ENCODE results near the gene MAMDC4. TPM values are rescaled to one million over a fixed set of nuclear protein-coding genes. Genes with fewer than 3 reads are reported as not detected.
A peak's percentile ranks its signal among the peaks of the same experiment; 100 is the strongest.

Gene MAMDC4
- polyA plus RNA-seq, 3 donors, result 0.07 to 5.2 TPM; not detected in 1

- no peak overlapping the region for H3K4me2 ChIP-seq (replicated peaks; ENCODE audit: extremely low read depth, low read length, poor library complexity, severe bottlenecking)
- H3K27me3 ChIP-seq (ENCODE audit: control insufficient read depth in 2 of 2, insufficient read depth in 2 of 2, low read length in 2 of 2), result peaks cover 0 to 6% of the 10 kb centered on the region in 2 donors
- peaks cover 45 to 81% of the 10 kb centered on the region in 2 donors for H3K36me3 Mint-ChIP-seq
- peaks cover 3% of the 10 kb centered on the region for H3K79me2 ChIP-seq (ENCODE audit: insufficient read depth, low read length)
- H2AFZ ChIP-seq (ENCODE audit: insufficient read depth, low read depth, low read length, poor library complexity, severe bottlenecking), result no peak overlapping the region
- H3K9ac ChIP-seq (ENCODE audit: insufficient read depth, low read length, poor library complexity, severe bottlenecking), result no peak overlapping the region
- no peak for TF ChIP-seq CTCF (IDR thresholded peaks at IDR 0.05)
- peaks cover 35% of the 10 kb centered on the region for H4K20me1 ChIP-seq (ENCODE audit: insufficient read depth, low read length)
- H3K4me1 ChIP-seq (ENCODE audit: control insufficient read depth in 1 of 2, insufficient read depth in 2 of 2, low read length in 2 of 2), result peaks cover 6 to 14% of the 10 kb centered on the region in 2 donors
- no peak overlapping the region for H3K4me3 ChIP-seq (replicated peaks in 1 of 3; ENCODE audit: low read depth in 2 of 3, low read length in 3 of 3)
- peaks cover 62 to 76% of the 10 kb centered on the region in 2 donors for H3K36me3 ChIP-seq (replicated peaks in 1 of 2; ENCODE audit: control insufficient read depth in 1 of 2, insufficient read depth in 2 of 2, low read length in 2 of 2)
- DNase-seq, result no peak
- H3K27me3 Mint-ChIP-seq (ENCODE audit: low read depth in 3 of 3), result peaks cover 6 to 8% (median 7%) of the 10 kb centered on the region in 3 donors
- H3K9me3 ChIP-seq (replicated peaks in 1 of 2; ENCODE audit: control insufficient read depth in 1 of 2, insufficient read depth in 1 of 2, low read length in 2 of 2), result no peaks in the 10 kb centered on the region
- H3K27ac ChIP-seq (ENCODE audit: low read depth in 1 of 2, low read length in 2 of 2), result no peak overlapping the region
- intact Hi-C loops (cut with micrococcal nuclease), result no loop called here
- no peak overlapping the region for H3K27ac Mint-ChIP-seq
- peaks cover 7% of the 10 kb centered on the region for H3K4me1 Mint-ChIP-seq
- H3K4me3 Mint-ChIP-seq, result no peak overlapping the region
- H3K9me3 Mint-ChIP-seq, result peaks cover 0 to 2% (median 0%) of the 10 kb centered on the region in 7 donors
- 96% methylated on average over 29 of the region's 44 CpGs for WGBS (ENCODE audit: insufficient coverage)
Measured at GRCh38 chr9:136825295-136826187, 26.6 kb upstream of the MAMDC4 start.

- H3K9ac ChIP-seq (ENCODE audit: insufficient read depth, low read length, poor library complexity, severe bottlenecking), result no peak overlapping the region
- H3K36me3 ChIP-seq (replicated peaks in 1 of 2; ENCODE audit: control insufficient read depth in 1 of 2, insufficient read depth in 2 of 2, low read length in 2 of 2), result peaks cover 68 to 82% of the 10 kb centered on the region in 2 donors
- H3K27me3 ChIP-seq (ENCODE audit: control insufficient read depth in 2 of 2, insufficient read depth in 2 of 2, low read length in 2 of 2), result peaks cover 0 to under 1% of the 10 kb centered on the region in 2 donors
- TF ChIP-seq CTCF (IDR thresholded peaks at IDR 0.05), result no peak
- no peak overlapping the region for H2AFZ ChIP-seq (ENCODE audit: insufficient read depth, low read depth, low read length, poor library complexity, severe bottlenecking)
- no peak overlapping the region for H3K27ac ChIP-seq (ENCODE audit: low read depth in 1 of 2, low read length in 2 of 2)
- Mint-ChIP-seq H3K36me3 (peaks cover 48 to 83% of the 10 kb centered on the region in 2 donors), H3K4me1 (peaks cover under 1% of the 10 kb centered on the region), H3K27me3 (ENCODE audit: low read depth in 3 of 3) (peaks cover under 1 to 2% (median under 1%) of the 10 kb centered on the region in 3 donors), H3K9me3 (peaks cover 0 to under 1% (median 0%) of the 10 kb centered on the region in 7 donors), H3K27ac (peak overlapping the region in 1 of 7 donors; percentile 20), H3K4me3 (no peak overlapping the region)
- peaks cover 28% of the 10 kb centered on the region for H4K20me1 ChIP-seq (ENCODE audit: insufficient read depth, low read length)
- H3K79me2 ChIP-seq (ENCODE audit: insufficient read depth, low read length), result no peaks in the 10 kb centered on the region
- H3K4me2 ChIP-seq (replicated peaks; ENCODE audit: extremely low read depth, low read length, poor library complexity, severe bottlenecking), result no peak overlapping the region
- peaks cover 0 to 8% of the 10 kb centered on the region in 2 donors for H3K4me1 ChIP-seq (ENCODE audit: control insufficient read depth in 1 of 2, insufficient read depth in 2 of 2, low read length in 2 of 2)
- intact Hi-C loops (cut with micrococcal nuclease), result no loop called here
- H3K4me3 ChIP-seq (replicated peaks in 1 of 3; ENCODE audit: low read depth in 2 of 3, low read length in 3 of 3), result no peak overlapping the region
- DNase-seq, result no peak
- no peaks in the 10 kb centered on the region for H3K9me3 ChIP-seq (replicated peaks in 1 of 2; ENCODE audit: control insufficient read depth in 1 of 2, insufficient read depth in 1 of 2, low read length in 2 of 2)
- WGBS (ENCODE audit: insufficient coverage), result 96% methylated on average over 9 of the region's 17 CpGs
Measured at GRCh38 chr9:136826188-136826541, 26.0 kb upstream of the MAMDC4 start.

Measured in CD14-positive monocyte (primary cell).